Pancreas (tissue), 10 donors: ENCODE results near the gene GABBR2. TPM values are rescaled to one million over a fixed set of nuclear protein-coding genes. Genes with fewer than 3 reads are reported as not detected.

Source experiments
- ATAC-seq, 4 donors: fragments of 200-7000 bp; cut with Tn5 transposase; one replicate each; pipeline versions ENCODE4 v1.8.0 to v1.9.1; 2020; ENCODE audit warnings: mild to moderate bottlenecking in 4 of 4, moderate library complexity in 4 of 4
- DNase-seq, 6 donors: peaks; one replicate each; pipeline ENCODE4 v3.0.0-alpha.2; 2020
- FAIRE-seq: peaks from 2 replicates; lab custom pipeline; 2012; peaks lifted over from hg19 to GRCh38; lab: Jason Lieb, UNC
- H3K27ac ChIP-seq, 4 donors: fragments of 200-600 bp; sonication (generic); 1 replicate in 3 of 4; 2 replicates in 1 of 4; pipeline versions ENCODE4 v1.5.0 to v1.8.0; 2020
- H3K27me3 ChIP-seq, 4 donors: fragments of 200-600 bp; one replicate each; pipeline ENCODE4 v1.8.0; 2021
- H3K36me3 ChIP-seq, 3 donors: fragments of 200-600 bp; sonication (generic) in 1 of 3; one replicate each; pipeline versions ENCODE4 v1.5.0 to v1.8.0; 2020 to 2021
- H3K4me1 ChIP-seq, 3 donors: fragments of 200-600 bp; one replicate each; pipeline ENCODE4 v1.8.0; 2021
- H3K4me3 ChIP-seq, 4 donors: fragments of 200-600 bp; sonication (generic) in 2 of 4; one replicate each; pipeline versions ENCODE4 v1.5.0 to v1.8.0; 2020 to 2021
- H3K9me3 ChIP-seq, 4 donors: fragments of 200-600 bp; one replicate each; pipeline ENCODE4 v1.8.0; 2021
- WGBS, 2 donors: extraction: QIAGEN DNeasy Blood & Tissue Kit; methylation state at CpG; one replicate each; pipeline ENCODE4 v1.1.7; 2013; 5-methylcytosine and 5-hydroxymethylcytosine counted together
- intact Hi-C, 3 donors: fragments of 100-400 bp; cut with DNase I; formaldehyde crosslinking; loops; one replicate each; pipeline versions ENCODE4 v1.11.1 to v1.14.2; 2022
- polyA plus RNA-seq, 2 donors: library from polyadenylated mRNA; stranded (reverse); fragments of 200-250 nt; gene quantifications; one replicate each; pipeline ENCODE4 v1.2.3, GENCODE V29; 2013
- total RNA-seq, 6 donors: library from RNA; stranded (reverse); fragmentation: NEBNext Ultra II Directional in 4 of 6; extraction: Animal tissue kit (Norgen Biotek cat#: 25700) in 4 of 6; gene quantifications; one replicate each; pipeline versions ENCODE4 v1.2.1 to v1.2.4, GENCODE V29; 2021 to 2023
- TF ChIP-seq, protein P1 (sequence below), 4 donors: fragments of 200-600 bp; sonication (generic) in 3 of 4; IDR thresholded peaks; one replicate each; pipeline versions ENCODE4 v1.5.0 to v1.8.0; 2021; ENCODE audit warnings: antibody characterized with exemption in 4 of 4
- donor health status: healthy with polysubstance abuse.
- donor health status: DM: no; HTN: no; CAD: no; lungs with moderate emphysema.
- donor health status: DM: no; HTN: no; CAD: no.
- donor health status: control.
- donor health status: control.
- donor health status: Bipolar disorder and iron deficiency.
- donor health status: DM: yes; HTN: yes; CAD: no.
- donor health status: DM: no; HTN: no; CAD: no.
- donor health status: DM: no; HTN: no; CAD: no.
- donor health status: DM: yes; HTN: yes; CAD: no.

GABBR2 gene
- total and polyA plus RNA-seq, 8 donors: 0.04 to 0.14 (median 0.07) TPM; not detected in 4

DNA sequence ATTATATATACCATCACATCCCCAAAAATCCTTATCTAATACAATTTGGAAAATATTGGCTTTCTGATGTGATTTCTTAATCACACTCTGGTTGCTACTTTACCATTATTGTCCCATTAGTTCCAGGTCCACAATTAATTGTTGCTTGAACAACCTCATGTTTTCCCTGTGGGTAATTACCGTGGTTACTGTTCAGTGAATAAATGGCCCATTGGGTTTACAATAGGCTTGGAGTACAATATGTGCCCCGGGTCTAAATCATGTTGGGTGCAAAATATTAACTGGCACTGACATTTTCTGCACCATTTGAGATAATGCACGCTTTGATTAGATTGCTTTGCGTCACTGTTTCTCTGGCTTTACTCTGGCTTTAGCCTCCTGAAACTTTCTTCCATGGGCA lies 163.7 kb downstream of the GABBR2 start:
- FAIRE-seq (no peak), DNase-seq (no peak)
- WGBS, 2 donors: 35 to 43% methylated on average over 4 of the region's 4 CpGs

DNA sequence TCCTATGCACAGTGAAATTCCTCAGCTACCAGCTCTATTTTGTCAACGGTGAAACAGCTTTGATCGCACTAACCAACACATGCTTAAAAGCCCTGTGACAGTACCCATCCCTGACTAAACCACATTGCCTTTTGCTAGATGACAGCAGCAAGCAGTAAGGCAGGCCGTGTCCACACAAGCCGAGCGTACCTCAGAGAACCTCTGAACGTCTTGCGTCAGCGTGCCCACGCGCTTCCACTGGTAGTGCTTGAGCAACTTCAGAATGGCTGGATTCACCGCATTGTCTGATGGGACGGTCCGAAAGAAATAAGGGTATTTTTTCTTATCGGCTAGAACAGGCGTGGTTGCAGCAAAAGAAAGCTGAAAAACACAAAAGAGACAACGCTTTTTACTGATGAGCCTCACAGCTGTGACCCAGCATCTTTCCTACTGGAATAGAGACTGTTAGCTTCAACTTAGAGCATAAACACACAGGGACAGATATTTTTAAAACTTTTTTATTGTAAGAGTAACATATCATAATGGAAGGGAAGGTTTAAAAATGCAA lies 167.0 kb downstream of the GABBR2 start:
- TF ChIP-seq, protein P1, sequence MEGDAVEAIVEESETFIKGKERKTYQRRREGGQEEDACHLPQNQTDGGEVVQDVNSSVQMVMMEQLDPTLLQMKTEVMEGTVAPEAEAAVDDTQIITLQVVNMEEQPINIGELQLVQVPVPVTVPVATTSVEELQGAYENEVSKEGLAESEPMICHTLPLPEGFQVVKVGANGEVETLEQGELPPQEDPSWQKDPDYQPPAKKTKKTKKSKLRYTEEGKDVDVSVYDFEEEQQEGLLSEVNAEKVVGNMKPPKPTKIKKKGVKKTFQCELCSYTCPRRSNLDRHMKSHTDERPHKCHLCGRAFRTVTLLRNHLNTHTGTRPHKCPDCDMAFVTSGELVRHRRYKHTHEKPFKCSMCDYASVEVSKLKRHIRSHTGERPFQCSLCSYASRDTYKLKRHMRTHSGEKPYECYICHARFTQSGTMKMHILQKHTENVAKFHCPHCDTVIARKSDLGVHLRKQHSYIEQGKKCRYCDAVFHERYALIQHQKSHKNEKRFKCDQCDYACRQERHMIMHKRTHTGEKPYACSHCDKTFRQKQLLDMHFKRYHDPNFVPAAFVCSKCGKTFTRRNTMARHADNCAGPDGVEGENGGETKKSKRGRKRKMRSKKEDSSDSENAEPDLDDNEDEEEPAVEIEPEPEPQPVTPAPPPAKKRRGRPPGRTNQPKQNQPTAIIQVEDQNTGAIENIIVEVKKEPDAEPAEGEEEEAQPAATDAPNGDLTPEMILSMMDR (IDR thresholded peaks at IDR 0.05): no peak
- FAIRE-seq: no peak
- ATAC-seq: no peak
- Histone ChIP-seq H3K9me3 (no peaks in the 10 kb centered on the region), H3K4me3 (no peak overlapping the region), H3K36me3 (no peaks in the 10 kb centered on the region), H3K27ac (no peak overlapping the region), H3K4me1 (no peaks in the 10 kb centered on the region), H3K27me3 (no peaks in the 10 kb centered on the region)
- DNase-seq: no peak
- intact Hi-C loops: loop anchor here in 1 of 3 donors (10.0 kb wide), 1 partner anchor 57 kb away; no protein-coding TSS in a partner anchor
- 80 to 90% methylated on average over 16 of the region's 16 CpGs for WGBS, 2 donors

More for the DNA sequence above, 163.7 kb downstream of the GABBR2 start:
- Histone ChIP-seq H3K27me3 (no peaks in the 10 kb centered on the region), H3K9me3 (no peaks in the 10 kb centered on the region), H3K36me3 (no peaks in the 10 kb centered on the region), H3K27ac (no peak overlapping the region), H3K4me3 (no peak overlapping the region), H3K4me1 (no peaks in the 10 kb centered on the region)
- TF ChIP-seq, protein P1 (IDR thresholded peaks at IDR 0.05): no peak
- intact Hi-C loops: loop anchor here in 1 of 3 donors (10.0 kb wide), 1 partner anchor 60 kb away; no protein-coding TSS in a partner anchor
- no peak for ATAC-seq

GRCh38 chr9:98540476-98540875 lies 168.3 kb downstream of the GABBR2 start:
- TF ChIP-seq, protein P1 (IDR thresholded peaks at IDR 0.05): no peak
- intact Hi-C loops: loop anchor here in 1 of 3 donors (10.0 kb wide), 1 partner anchor 56 kb away; no protein-coding TSS in a partner anchor
- Histone ChIP-seq H3K36me3 (no peaks in the 10 kb centered on the region), H3K9me3 (no peaks in the 10 kb centered on the region), H3K27ac (no peak overlapping the region), H3K4me1 (no peaks in the 10 kb centered on the region), H3K4me3 (no peak overlapping the region), H3K27me3 (no peaks in the 10 kb centered on the region)
- WGBS, 2 donors: 86 to 88% methylated on average over 4 of the region's 4 CpGs
- DNase-seq (no peak), ATAC-seq (no peak), FAIRE-seq (no peak)

DNA sequence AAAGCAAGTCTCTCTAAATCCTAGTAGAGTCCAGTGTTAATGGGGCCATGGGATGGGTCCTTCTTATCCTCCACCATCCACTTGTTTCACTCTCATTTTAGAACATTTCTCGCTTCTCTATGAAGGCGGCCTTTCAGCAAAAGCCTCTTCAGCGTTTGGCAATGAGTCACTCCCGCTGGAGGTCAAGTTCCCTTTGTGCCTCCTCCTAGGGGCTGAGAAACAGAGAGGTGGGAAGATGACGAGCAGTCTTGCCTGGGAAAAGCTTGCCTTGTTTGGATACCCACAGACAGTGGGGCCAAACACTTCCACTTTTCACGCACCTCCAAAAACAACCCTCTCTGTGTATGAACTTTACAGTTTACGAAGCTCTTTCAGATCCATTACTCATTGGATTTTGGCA lies 168.8 kb downstream of the GABBR2 start:
- no peak overlapping the region for H3K4me3 ChIP-seq
- no peak overlapping the region for H3K27ac ChIP-seq
- no peaks in the 10 kb centered on the region for H3K36me3 ChIP-seq
- ATAC-seq (no peak), FAIRE-seq (no peak), DNase-seq (no peak)
- no peaks in the 10 kb centered on the region for H3K4me1 ChIP-seq
- TF ChIP-seq, protein P1 (IDR thresholded peaks at IDR 0.05): no peak
- intact Hi-C loops: loop anchor here in 1 of 3 donors (10.0 kb wide), 1 partner anchor 55 kb away; no protein-coding TSS in a partner anchor
- H3K9me3 ChIP-seq: no peaks in the 10 kb centered on the region
- WGBS, 2 donors: 86 to 88% methylated on average over 7 of the region's 7 CpGs
- no peaks in the 10 kb centered on the region for H3K27me3 ChIP-seq

- TF ChIP-seq, protein P1 (IDR thresholded peaks at IDR 0.05): no peak
- DNase-seq (no peak), ATAC-seq (no peak), FAIRE-seq (no peak)
- intact Hi-C loops: no loop called here
- H3K4me3 ChIP-seq: no peak overlapping the region
- H3K9me3 ChIP-seq: no peaks in the 10 kb centered on the region
- H3K36me3 ChIP-seq: no peaks in the 10 kb centered on the region
- no peaks in the 10 kb centered on the region for H3K4me1 ChIP-seq
- no peak overlapping the region for H3K27ac ChIP-seq
- WGBS, 2 donors: 53 to 61% methylated on average over 10 of the region's 10 CpGs
- H3K27me3 ChIP-seq: no peaks in the 10 kb centered on the region
These were observed 170.1 kb downstream of the GABBR2 start for GRCh38 chr9:98538626-98539031.
